GM06990 (cell line): Measurements from ENCODE around the gene CHRNA3.

Source experiments
- DNase-seq: peaks from one replicate; pipeline ENCODE4 v3.0.0-alpha.2; 2011; ENCODE audit not compliant: insufficient read length; ENCODE audit errors: extremely low read depth
- H3K27me3 ChIP-seq: replicated peaks from 2 replicates; pipeline ENCODE4 v1.6.0; 2011; ENCODE audit warnings: low read length; ENCODE audit not compliant: control insufficient read depth, insufficient read depth
- H3K36me3 ChIP-seq: 2 replicates; pipeline ENCODE4 v1.5.1; 2011; ENCODE audit warnings: low read length; ENCODE audit not compliant: control insufficient read depth, insufficient read depth
- H3K4me3 ChIP-seq: replicated peaks from 2 replicates; pipeline ENCODE4 v1.5.1; 2011; ENCODE audit warnings: low read depth, mild to moderate bottlenecking, control low read depth, low read length
- TF ChIP-seq, protein P1 (sequence below): IDR thresholded peaks from 2 replicates; pipeline ENCODE4 v1.5.1; 2011; ENCODE audit warnings: low read length, control low read depth, mild to moderate bottlenecking, inconsistent platforms; ENCODE audit not compliant: insufficient read depth, poor library complexity, severe bottlenecking

The CHRNA3 gene

GRCh38 chr15:78599189-78599588, 21.6 kb downstream of the CHRNA3 start:
- no peak overlapping the region for H3K4me3 ChIP-seq

DNA sequence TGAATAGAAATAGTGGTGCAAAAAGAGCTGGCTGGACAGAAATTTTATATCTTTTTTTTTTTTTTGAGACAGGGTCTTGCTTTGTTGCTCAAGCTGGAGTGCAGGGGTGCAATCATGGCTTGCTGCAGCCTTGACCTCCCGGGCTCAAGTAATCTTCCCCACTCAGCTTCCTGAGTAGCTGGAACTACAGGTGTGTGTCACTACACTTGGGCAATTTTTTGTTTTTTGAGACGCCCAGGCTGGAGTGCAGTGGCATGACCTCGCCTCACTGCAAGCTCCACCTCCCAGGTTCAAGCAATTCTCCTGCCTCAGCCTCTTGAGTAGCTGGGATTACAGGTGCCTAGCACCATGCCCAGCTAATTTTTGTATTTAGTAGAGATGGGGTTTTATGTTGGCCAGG, 22.4 kb downstream of the CHRNA3 start:
- Histone ChIP-seq H3K4me3 (no peak overlapping the region), H3K36me3 (no peaks in the 10 kb centered on the region), H3K27me3 (no peaks in the 10 kb centered on the region)
- TF ChIP-seq, protein P1, sequence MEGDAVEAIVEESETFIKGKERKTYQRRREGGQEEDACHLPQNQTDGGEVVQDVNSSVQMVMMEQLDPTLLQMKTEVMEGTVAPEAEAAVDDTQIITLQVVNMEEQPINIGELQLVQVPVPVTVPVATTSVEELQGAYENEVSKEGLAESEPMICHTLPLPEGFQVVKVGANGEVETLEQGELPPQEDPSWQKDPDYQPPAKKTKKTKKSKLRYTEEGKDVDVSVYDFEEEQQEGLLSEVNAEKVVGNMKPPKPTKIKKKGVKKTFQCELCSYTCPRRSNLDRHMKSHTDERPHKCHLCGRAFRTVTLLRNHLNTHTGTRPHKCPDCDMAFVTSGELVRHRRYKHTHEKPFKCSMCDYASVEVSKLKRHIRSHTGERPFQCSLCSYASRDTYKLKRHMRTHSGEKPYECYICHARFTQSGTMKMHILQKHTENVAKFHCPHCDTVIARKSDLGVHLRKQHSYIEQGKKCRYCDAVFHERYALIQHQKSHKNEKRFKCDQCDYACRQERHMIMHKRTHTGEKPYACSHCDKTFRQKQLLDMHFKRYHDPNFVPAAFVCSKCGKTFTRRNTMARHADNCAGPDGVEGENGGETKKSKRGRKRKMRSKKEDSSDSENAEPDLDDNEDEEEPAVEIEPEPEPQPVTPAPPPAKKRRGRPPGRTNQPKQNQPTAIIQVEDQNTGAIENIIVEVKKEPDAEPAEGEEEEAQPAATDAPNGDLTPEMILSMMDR, result no peak
- no peak for DNase-seq

More at GRCh38 chr15:78599189-78599588, 21.6 kb downstream of the CHRNA3 start:
- DNase-seq, result no peak
- TF ChIP-seq, protein P1, result no peak
- Histone ChIP-seq H3K27me3 (no peaks in the 10 kb centered on the region), H3K36me3 (no peaks in the 10 kb centered on the region)

- Histone ChIP-seq H3K4me3 (no peak overlapping the region), H3K36me3 (no peaks in the 10 kb centered on the region), H3K27me3 (no peaks in the 10 kb centered on the region)
- no peak for DNase-seq
- TF ChIP-seq, protein P1, result no peak
These were observed 23.2 kb downstream of the CHRNA3 start for GRCh38 chr15:78597583-78597982.

- no peaks in the 10 kb centered on the region for H3K36me3 ChIP-seq
- DNase-seq, result no peak
- H3K4me3 ChIP-seq, result no peak overlapping the region
- no peaks in the 10 kb centered on the region for H3K27me3 ChIP-seq
- TF ChIP-seq, protein P1, result no peak
These were observed 45.9 kb downstream of the CHRNA3 start for GRCh38 chr15:78574944-78575343.

DNA sequence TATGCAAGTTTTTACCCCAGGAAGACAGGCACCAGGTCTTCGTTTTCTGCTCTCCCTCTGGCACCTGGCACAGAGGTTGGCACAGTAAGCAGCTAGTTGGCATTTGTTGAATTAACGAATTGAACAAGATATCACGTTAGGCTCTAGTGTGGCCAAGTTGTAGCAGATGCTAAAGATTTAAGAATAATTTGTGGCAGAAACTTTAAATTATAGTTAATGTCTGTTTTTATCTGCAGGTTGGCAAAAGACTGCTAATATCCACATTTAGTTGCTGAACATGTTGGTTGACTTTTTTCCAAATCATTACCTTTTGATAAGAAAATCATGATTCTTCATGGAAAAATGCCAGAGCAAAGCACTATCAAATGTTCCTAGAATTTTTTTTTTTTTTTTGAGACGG, 47.4 kb downstream of the CHRNA3 start:
- Histone ChIP-seq H3K27me3 (no peaks in the 10 kb centered on the region), H3K36me3 (no peaks in the 10 kb centered on the region), H3K4me3 (no peak overlapping the region)
- no peak for DNase-seq
- TF ChIP-seq, protein P1, result no peak

- Histone ChIP-seq H3K27me3 (no peaks in the 10 kb centered on the region), H3K36me3 (no peaks in the 10 kb centered on the region), H3K4me3 (no peak overlapping the region)
- DNase-seq, result no peak
- TF ChIP-seq, protein P1, result no peak
These were observed 49.4 kb downstream of the CHRNA3 start for GRCh38 chr15:78571382-78571781.
